ENCODE data around the gene EPS8L1.
"Not testable (repeated sequence)": the region's sequence is repeated elsewhere in the genome, so short reads cannot be mapped to it uniquely, and the experiment has no call there.

The EPS8L1 gene

GRCh38 chr19:55053735-55054134, 21.9 kb upstream of the EPS8L1 start:
- no peak for TF ChIP-seq CTCF (IDR thresholded peaks at IDR 0.05; ENCODE audit: low read depth, low read length)
- no peak for DNase-seq (ENCODE audit: low read depth, low spot score)
- no peak overlapping the region for H3K4me3 ChIP-seq (ENCODE audit: low read depth, low read length)
- in situ Hi-C loops (cut with HindIII; ENCODE audit: low sequenced_read_pairs) = no loop called here

- H3K4me3 ChIP-seq (ENCODE audit: low read depth, low read length) = no peak overlapping the region
- DNase-seq (ENCODE audit: low read depth, low spot score) = no peak
- in situ Hi-C loops (cut with HindIII; ENCODE audit: low sequenced_read_pairs) = no loop called here
- TF ChIP-seq CTCF (IDR thresholded peaks at IDR 0.05; ENCODE audit: low read depth, low read length) = no peak
These were observed 18.8 kb upstream of the EPS8L1 start for GRCh38 chr19:55056827-55057226.

- H3K4me3 ChIP-seq (ENCODE audit: low read depth, low read length) = no peak overlapping the region
- in situ Hi-C loops (cut with HindIII; ENCODE audit: low sequenced_read_pairs) = no loop called here
- no peak for TF ChIP-seq CTCF (IDR thresholded peaks at IDR 0.05; ENCODE audit: low read depth, low read length)
- no peak for DNase-seq (ENCODE audit: low read depth, low spot score)
These were observed 16.7 kb upstream of the EPS8L1 start for GRCh38 chr19:55058781-55059610.

- in situ Hi-C loops (cut with HindIII; ENCODE audit: low sequenced_read_pairs); H3K4me3 ChIP-seq (ENCODE audit: low read depth, low read length); DNase-seq (ENCODE audit: low read depth, low spot score): not testable (repeated sequence)
These were observed 15.4 kb upstream of the EPS8L1 start for GRCh38 chr19:55060287-55060686.

DNA sequence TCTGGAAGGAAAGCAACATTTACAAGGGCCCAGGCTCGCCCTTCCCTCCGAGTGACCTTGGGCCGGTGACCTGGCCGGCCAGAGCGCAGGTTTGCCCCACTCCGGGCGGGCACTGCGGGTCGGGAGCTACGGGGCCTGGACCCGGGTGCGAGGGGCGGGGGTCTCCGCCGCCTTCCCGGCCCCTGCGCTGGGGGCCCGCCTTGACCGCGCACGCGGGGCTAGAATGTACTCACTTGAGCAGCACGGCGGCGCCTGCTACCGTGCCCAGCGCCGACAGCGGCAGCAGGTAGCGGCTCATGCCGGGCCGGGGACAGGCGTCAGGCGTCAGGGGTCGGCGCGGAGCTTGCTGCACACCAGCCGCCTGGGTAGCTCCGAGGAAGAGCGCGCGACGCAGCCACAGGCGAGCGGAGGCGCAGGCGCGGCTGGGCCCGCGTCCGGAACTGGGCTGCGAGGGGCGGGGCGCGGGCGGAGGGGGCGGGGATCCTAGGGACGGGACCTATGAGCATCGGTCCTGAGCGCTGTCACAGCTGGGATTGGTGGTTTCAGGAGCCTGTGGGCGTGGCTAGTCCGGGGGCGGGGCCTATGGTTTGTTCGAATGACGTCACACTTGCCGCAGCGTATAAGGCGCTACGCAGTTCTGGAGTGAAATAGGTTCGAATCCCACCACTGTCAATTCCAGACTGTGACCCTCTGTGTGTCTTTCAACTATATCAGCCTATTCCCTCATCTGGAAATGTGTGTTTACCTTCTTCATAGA, 12.8 kb upstream of the EPS8L1 start, which contains the start of gene RDH13:
TSS of gene RDH13 (minus strand) at position 414 of the 757 bp plus-strand sequence. CDS start at position 298, 116 bp downstream.
- TF ChIP-seq CTCF (IDR thresholded peaks at IDR 0.05; ENCODE audit: low read depth, low read length) = no peak
- peak; percentile 93 for DNase-seq (ENCODE audit: low read depth, low spot score)
- peak within 1 kb of the TSS; percentile 55 for H3K4me3 ChIP-seq (ENCODE audit: low read depth, low read length)
- in situ Hi-C loops (cut with HindIII; ENCODE audit: low sequenced_read_pairs) = no loop called here

GRCh38 chr19:55063492-55063843, 12.2 kb upstream of the EPS8L1 start:
- TF ChIP-seq CTCF (IDR thresholded peaks at IDR 0.05; ENCODE audit: low read depth, low read length) = no peak
- peak overlapping the region; percentile 6 for H3K4me3 ChIP-seq (ENCODE audit: low read depth, low read length)
- no peak for DNase-seq (ENCODE audit: low read depth, low spot score)
- in situ Hi-C loops (cut with HindIII; ENCODE audit: low sequenced_read_pairs) = no loop called here

DNA sequence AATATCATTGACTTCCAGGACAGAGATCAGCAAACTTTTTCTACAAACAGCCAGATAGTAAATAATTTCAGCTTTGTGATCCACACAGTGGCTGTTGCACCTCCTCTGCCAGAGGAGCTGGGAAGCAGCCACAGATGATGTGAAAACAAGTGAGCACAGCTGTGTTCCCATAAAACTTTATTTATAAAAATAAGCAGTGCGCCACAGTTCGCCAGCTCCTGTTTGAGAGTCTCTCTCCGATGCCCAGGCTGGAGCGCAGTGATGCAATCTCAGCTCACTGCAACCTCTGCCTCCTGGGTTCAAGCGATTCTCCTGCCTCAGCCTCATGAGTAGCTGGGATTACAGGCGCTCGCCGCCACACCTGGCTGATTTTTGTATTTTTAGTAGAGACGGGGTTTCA, 10.2 kb upstream of the EPS8L1 start:
- DNase-seq (ENCODE audit: low read depth, low spot score); H3K4me3 ChIP-seq (ENCODE audit: low read depth, low read length); in situ Hi-C loops (cut with HindIII; ENCODE audit: low sequenced_read_pairs): not testable (repeated sequence)
